Activated CD4-positive, alpha-beta memory T cell treated with anti-CD3 and anti-CD28 coated beads for 36 hours (primary cell): ENCODE measurements around the gene ALDOB. TPM values are rescaled to one million over a fixed set of nuclear protein-coding genes. Genes with fewer than 3 reads are reported as not detected.

Source experiments
- CTCF ChIA-PET: fragments of 350-600 bp; sonication (Branson Sonifier 250); formaldehyde crosslinking; loops from one replicate; lab custom pipeline; 2021; ENCODE audit warnings: antibody characterized with exemption, inconsistent platforms; lab: Charles Lee
- POLR2A ChIA-PET: fragments of 350-600 bp; sonication (Branson Sonifier 250); formaldehyde crosslinking; loops from one replicate; lab custom pipeline; 2021; ENCODE audit warnings: antibody characterized with exemption; lab: Charles Lee
- DNase-seq: peaks from one replicate; pipeline ENCODE4 v3.0.0-alpha.2; 2020
- H3K27ac Mint-ChIP-seq: one replicate; pipeline ENCODE4 v1.8.0; 2021; ENCODE audit warnings: mixed read lengths
- H3K27me3 Mint-ChIP-seq: one replicate; pipeline ENCODE4 v1.8.0; 2021; ENCODE audit warnings: mixed read lengths
- H3K36me3 Mint-ChIP-seq: one replicate; pipeline ENCODE4 v1.8.0; 2021; ENCODE audit warnings: mixed read lengths
- H3K4me1 Mint-ChIP-seq: one replicate; pipeline ENCODE4 v1.8.0; 2021; ENCODE audit warnings: low read depth, mixed read lengths
- H3K4me3 Mint-ChIP-seq: one replicate; pipeline ENCODE4 v1.8.0; 2021; ENCODE audit warnings: mild to moderate bottlenecking, mixed read lengths
- H3K9me3 Mint-ChIP-seq: one replicate; pipeline ENCODE4 v1.8.0; 2021; ENCODE audit warnings: mixed read lengths
- intact Hi-C: fragments of 100-400 bp; cut with micrococcal nuclease; formaldehyde crosslinking; loops from one replicate; pipeline ENCODE4 v1.15.1; 2023
- total RNA-seq, 2 experiments: library from RNA; stranded (reverse); gene quantifications; one replicate each; pipeline ENCODE4 v1.2.3, GENCODE V29; 2021

The ALDOB gene
- total RNA-seq, 2 experiments from 2014 or later, result not detected

- POLR2A ChIA-PET, result no interaction called here
- Mint-ChIP-seq H3K4me1 (no peaks in the 10 kb centered on the region), H3K27ac (no peak overlapping the region), H3K36me3 (no peaks in the 10 kb centered on the region), H3K9me3 (no peaks in the 10 kb centered on the region), H3K27me3 (peaks cover 24% of the 10 kb centered on the region), H3K4me3 (no peak overlapping the region)
- CTCF ChIA-PET, result no interaction called here
- intact Hi-C loops, result no loop called here
- DNase-seq, result no peak
Observed at GRCh38 chr9:101438523-101438922, 2.9 kb upstream of the ALDOB start.

- H3K4me1 Mint-ChIP-seq, result no peaks in the 10 kb centered on the region
Observed at GRCh38 chr9:101437806-101438232, 2.2 kb upstream of the ALDOB start.

GRCh38 chr9:101434998-101435397 is 576 bp downstream of the ALDOB start:
- Mint-ChIP-seq H3K27ac (no peak overlapping the region), H3K27me3 (peaks cover 17% of the 10 kb centered on the region), H3K4me3 (no peak overlapping the region), H3K4me1 (no peaks in the 10 kb centered on the region), H3K9me3 (no peaks in the 10 kb centered on the region), H3K36me3 (no peaks in the 10 kb centered on the region)
- intact Hi-C loops, result no loop called here
- no peak for DNase-seq
- POLR2A ChIA-PET, result no interaction called here
- CTCF ChIA-PET, result no interaction called here

More at GRCh38 chr9:101437806-101438232, 2.2 kb upstream of the ALDOB start:
- ChIA-PET POLR2A (no interaction called here), CTCF (no interaction called here)
- no peak for DNase-seq
- intact Hi-C loops, result no loop called here
- Mint-ChIP-seq H3K27ac (no peak overlapping the region), H3K27me3 (peaks cover 21% of the 10 kb centered on the region), H3K36me3 (no peaks in the 10 kb centered on the region), H3K4me3 (no peak overlapping the region), H3K9me3 (no peaks in the 10 kb centered on the region)

GRCh38 chr9:101433229-101433628 is 2.3 kb downstream of the ALDOB start:
- Mint-ChIP-seq H3K27ac (no peak overlapping the region), H3K4me3 (no peak overlapping the region)

GRCh38 chr9:101432740-101433139 is 2.8 kb downstream of the ALDOB start:
- intact Hi-C loops, result no loop called here
- POLR2A ChIA-PET, result no interaction called here
- CTCF ChIA-PET, result interaction anchor here (1.2 to 1.3 kb wide), 3 partner anchors 16 to 45 kb away, joined by 3 to 4 read pairs (median 4); no protein-coding TSS in a partner anchor
- H3K9me3 Mint-ChIP-seq, result no peaks in the 10 kb centered on the region
- no peaks in the 10 kb centered on the region for H3K4me1 Mint-ChIP-seq
- no peak for DNase-seq
- H3K4me3 Mint-ChIP-seq, result no peak overlapping the region
- no peaks in the 10 kb centered on the region for H3K36me3 Mint-ChIP-seq
- H3K27ac Mint-ChIP-seq, result no peak overlapping the region
- peaks cover 12% of the 10 kb centered on the region for H3K27me3 Mint-ChIP-seq

More at GRCh38 chr9:101433229-101433628, 2.3 kb downstream of the ALDOB start:
- Mint-ChIP-seq H3K36me3 (no peaks in the 10 kb centered on the region), H3K9me3 (no peaks in the 10 kb centered on the region), H3K27me3 (peaks cover 14% of the 10 kb centered on the region), H3K4me1 (no peaks in the 10 kb centered on the region)
- POLR2A ChIA-PET, result no interaction called here
- intact Hi-C loops, result no loop called here
- no peak for DNase-seq
- CTCF ChIA-PET, result interaction anchor here (1.3 kb wide), 1 partner anchor 16 kb away, joined by 3 read pairs; no protein-coding TSS in a partner anchor

GRCh38 chr9:101432171-101432570 is 3.4 kb downstream of the ALDOB start:
- POLR2A ChIA-PET, result no interaction called here
- no peak for DNase-seq
- H3K36me3 Mint-ChIP-seq, result no peaks in the 10 kb centered on the region
- no peaks in the 10 kb centered on the region for H3K4me1 Mint-ChIP-seq
- peaks cover 7% of the 10 kb centered on the region for H3K27me3 Mint-ChIP-seq
- no peak overlapping the region for H3K27ac Mint-ChIP-seq
- intact Hi-C loops, result no loop called here
- no peak overlapping the region for H3K4me3 Mint-ChIP-seq
- CTCF ChIA-PET, result interaction anchor here (1.2 to 1.3 kb wide), 3 partner anchors 17 to 44 kb away, joined by 3 to 4 read pairs (median 4); no protein-coding TSS in a partner anchor
- no peaks in the 10 kb centered on the region for H3K9me3 Mint-ChIP-seq

- CTCF ChIA-PET, result no interaction called here
- no peak for DNase-seq
Observed at GRCh38 chr9:101429736-101430135, 5.8 kb downstream of the ALDOB start.

GRCh38 chr9:101428909-101429308 is 6.7 kb downstream of the ALDOB start:
- CTCF ChIA-PET, result no interaction called here
- no peak for DNase-seq
- Mint-ChIP-seq H3K4me3 (no peak overlapping the region), H3K36me3 (peaks cover 2% of the 10 kb centered on the region), H3K4me1 (no peaks in the 10 kb centered on the region), H3K27me3 (peaks cover 2% of the 10 kb centered on the region), H3K27ac (no peak overlapping the region), H3K9me3 (peaks cover 3% of the 10 kb centered on the region)
- intact Hi-C loops, result no loop called here
- POLR2A ChIA-PET, result no interaction called here

More at GRCh38 chr9:101429736-101430135, 5.8 kb downstream of the ALDOB start:
- intact Hi-C loops, result no loop called here
- no peak overlapping the region for H3K4me3 Mint-ChIP-seq
- H3K36me3 Mint-ChIP-seq, result no peaks in the 10 kb centered on the region
- H3K27ac Mint-ChIP-seq, result no peak overlapping the region
- H3K4me1 Mint-ChIP-seq, result no peaks in the 10 kb centered on the region
- H3K27me3 Mint-ChIP-seq, result no peaks in the 10 kb centered on the region
- no peaks in the 10 kb centered on the region for H3K9me3 Mint-ChIP-seq
- POLR2A ChIA-PET, result no interaction called here

- no peaks in the 10 kb centered on the region for H3K4me1 Mint-ChIP-seq
- no peak for DNase-seq
- H3K9me3 Mint-ChIP-seq, result peaks cover 6% of the 10 kb centered on the region
- no peak overlapping the region for H3K27ac Mint-ChIP-seq
- H3K36me3 Mint-ChIP-seq, result peaks cover 2% of the 10 kb centered on the region
- intact Hi-C loops, result no loop called here
- ChIA-PET CTCF (interaction anchor here (1.2 kb wide), 1 partner anchor 21 kb away, joined by 4 read pairs; no protein-coding TSS in a partner anchor), POLR2A (no interaction called here)
- H3K27me3 Mint-ChIP-seq, result peaks cover 2% of the 10 kb centered on the region
- no peak overlapping the region for H3K4me3 Mint-ChIP-seq
Observed at GRCh38 chr9:101427957-101428655, 7.5 kb downstream of the ALDOB start.

GRCh38 chr9:101427358-101427757 is 8.2 kb downstream of the ALDOB start:
- intact Hi-C loops, result no loop called here
- H3K36me3 Mint-ChIP-seq, result peaks cover 2% of the 10 kb centered on the region
- H3K27ac Mint-ChIP-seq, result no peak overlapping the region
- no peak for DNase-seq
- ChIA-PET CTCF (interaction anchor here (1.2 kb wide), 1 partner anchor 22 kb away, joined by 4 read pairs; no protein-coding TSS in a partner anchor), POLR2A (no interaction called here)
- peaks cover 6% of the 10 kb centered on the region for H3K9me3 Mint-ChIP-seq
- no peaks in the 10 kb centered on the region for H3K4me1 Mint-ChIP-seq
- peaks cover 2% of the 10 kb centered on the region for H3K27me3 Mint-ChIP-seq
- no peak overlapping the region for H3K4me3 Mint-ChIP-seq

- ChIA-PET CTCF (no interaction called here), POLR2A (no interaction called here)
- peaks cover 46% of the 10 kb centered on the region for H3K9me3 Mint-ChIP-seq
- peaks cover 2% of the 10 kb centered on the region for H3K27me3 Mint-ChIP-seq
- DNase-seq, result no peak
- H3K36me3 Mint-ChIP-seq, result peaks cover 10% of the 10 kb centered on the region
- H3K27ac Mint-ChIP-seq, result no peak overlapping the region
- intact Hi-C loops, result no loop called here
- H3K4me1 Mint-ChIP-seq, result no peaks in the 10 kb centered on the region
- H3K4me3 Mint-ChIP-seq, result no peak overlapping the region
Observed at GRCh38 chr9:101421653-101422065, 13.9 kb downstream of the ALDOB start.

GRCh38 chr9:101419863-101420262 is 15.7 kb downstream of the ALDOB start:
- POLR2A ChIA-PET, result no interaction called here
- H3K36me3 Mint-ChIP-seq, result peaks cover 13% of the 10 kb centered on the region

More at GRCh38 chr9:101419863-101420262, 15.7 kb downstream of the ALDOB start:
- no peak for DNase-seq
- Mint-ChIP-seq H3K27ac (no peak overlapping the region), H3K27me3 (peaks cover 2% of the 10 kb centered on the region), H3K4me3 (no peak overlapping the region), H3K4me1 (no peaks in the 10 kb centered on the region), H3K9me3 (peaks cover 54% of the 10 kb centered on the region)
- intact Hi-C loops, result no loop called here
- CTCF ChIA-PET, result no interaction called here
